A549 (cell line): ENCODE results near the gene FBXO3. TPM values are rescaled to one million over a fixed set of nuclear protein-coding genes. Genes with fewer than 3 reads are reported as not detected.

Experiments used
- ATAC-seq, 2 experiments: fragments of 200-7000 bp in 1 of 2; fragments of >200 bp in 1 of 2; cut with Nextera tagmentation in 1 of 2; cut with Tn5 transposase in 1 of 2; 3 replicates each; pipeline versions ENCODE4 v1.8.0 to v1.9.1; 2018 to 2020; ENCODE audit warnings: mild to moderate bottlenecking in 1 of 2, moderate library complexity in 1 of 2
- CTCF ChIA-PET: fragments of 300-600 bp; sonication (Branson Sonifier 250); formaldehyde crosslinking; extraction: SDS; loops from one replicate; lab custom pipeline; 2021; ENCODE audit warnings: antibody characterized with exemption, inconsistent platforms; lab: Yijun Ruan, JAX
- POLR2A ChIA-PET: fragments of 350-600 bp; formaldehyde crosslinking; extraction: SDS; loops from one replicate; lab custom pipeline; 2021; ENCODE audit warnings: antibody characterized with exemption, inconsistent platforms; lab: Yijun Ruan, JAX
- DNase-seq, 2 experiments: peaks; one replicate each; pipeline versions ENCODE4 v3.0.0 to v3.0.0-alpha.2; 2011 to 2016; ENCODE audit warnings: low read depth in 1 of 2, low spot score in 1 of 2
- FAIRE-seq: peaks from 2 replicates; lab custom pipeline; 2011; peaks lifted over from hg19 to GRCh38; lab: Jason Lieb, UNC
- H3K27ac ChIP-seq, 2 experiments: fragments of >200 bp; sonication (Bioruptor Twin); formaldehyde crosslinking; 3 replicates each; pipeline ENCODE4 v1.5.1; 2016 to 2017
- H3K4me1 ChIP-seq: fragments of >200 bp; sonication (Bioruptor Twin); formaldehyde crosslinking; 3 replicates; pipeline ENCODE4 v1.6.1; 2016
- H3K4me2 ChIP-seq: fragments of >200 bp; sonication (Bioruptor Twin); formaldehyde crosslinking; 3 replicates; pipeline ENCODE4 v1.6.1; 2016
- H3K4me3 ChIP-seq: fragments of >200 bp; sonication (Bioruptor Twin); formaldehyde crosslinking; 3 replicates; pipeline ENCODE4 v1.5.1; 2016
- H3K9me3 ChIP-seq: fragments of >200 bp; sonication (Bioruptor Twin); formaldehyde crosslinking; 3 replicates; pipeline ENCODE4 v1.6.1; 2016
- CEBPB ChIP-seq, 2 experiments: fragments of >200 bp in 1 of 2; sonication (Bioruptor Twin) in 1 of 2; formaldehyde crosslinking in 1 of 2; IDR thresholded peaks; 2 replicates each; pipeline ENCODE4 v1.6.1; 2012 to 2016
- CHD2 ChIP-seq: fragments of 150-350 bp; IDR thresholded peaks from 2 replicates; pipeline ENCODE4 v1.6.1; 2014; ENCODE audit warnings: low read length; ENCODE audit not compliant: partially characterized antibody
- EHF ChIP-seq: fragments of 250-450 bp; sonication (Bioruptor Pico); IDR thresholded peaks from 2 replicates; pipeline ENCODE4 v1.5.0; 2020; ENCODE audit warnings: mild to moderate bottlenecking
- EHMT2 ChIP-seq: fragments of 200-600 bp; sonication (generic); IDR thresholded peaks from 2 replicates; pipeline ENCODE4 v1.6.1; 2016; ENCODE audit warnings: antibody characterized with exemption, low read depth, mild to moderate bottlenecking, moderate library complexity
- EP300 ChIP-seq, 2 experiments: fragments of >200 bp; sonication (Bioruptor Twin); formaldehyde crosslinking; IDR thresholded peaks; 2 replicates in 1 of 2; 3 replicates in 1 of 2; pipeline ENCODE4 v1.6.1; 2016 to 2017
- FOSB ChIP-seq: fragments of 250-450 bp; sonication (Bioruptor Pico); IDR thresholded peaks from 2 replicates; pipeline ENCODE4 v1.5.0; 2020; ENCODE audit warnings: mild to moderate bottlenecking, moderate library complexity
- HEYL ChIP-seq: fragments of 250-450 bp; sonication (Bioruptor Pico); IDR thresholded peaks from 2 replicates; pipeline ENCODE4 v1.8.0; 2021; ENCODE audit warnings: mild to moderate bottlenecking, moderate library complexity
- HOXB5 ChIP-seq: fragments of 250-450 bp; sonication (Bioruptor Pico); IDR thresholded peaks from 2 replicates; pipeline ENCODE4 v1.5.0; 2020; ENCODE audit warnings: mild to moderate bottlenecking, moderate library complexity
- JUNB ChIP-seq: fragments of >200 bp; sonication (Bioruptor Twin); formaldehyde crosslinking; IDR thresholded peaks from 2 replicates; pipeline ENCODE4 v1.6.1; 2016
- KDM5A ChIP-seq: fragments of 200-600 bp; sonication (generic); IDR thresholded peaks from 2 replicates; pipeline ENCODE4 v1.6.1; 2016; ENCODE audit warnings: antibody characterized with exemption, mild to moderate bottlenecking
- MAFK ChIP-seq: fragments of 450-650 bp; IDR thresholded peaks from 2 replicates; pipeline ENCODE4 v1.6.1; 2014; ENCODE audit not compliant: partially characterized antibody
- NPAS2 ChIP-seq: fragments of 250-450 bp; sonication (Bioruptor Pico); IDR thresholded peaks from 2 replicates; pipeline ENCODE4 v1.8.0; 2022; ENCODE audit warnings: mild to moderate bottlenecking, moderate library complexity, borderline replicate concordance
- NR3C1 ChIP-seq: fragments of >200 bp; sonication (Bioruptor Twin); formaldehyde crosslinking; IDR thresholded peaks from 3 replicates; pipeline ENCODE4 v1.6.1; 2017
- PHF8 ChIP-seq: fragments of 200-600 bp; sonication (generic); IDR thresholded peaks from 2 replicates; pipeline ENCODE4 v1.6.1; 2016; ENCODE audit warnings: low read depth, mild to moderate bottlenecking, antibody characterized with exemption, moderate library complexity, borderline replicate concordance
- POLR2A ChIP-seq: IDR thresholded peaks from 2 replicates; pipeline ENCODE4 v1.6.1; 2012; ENCODE audit warnings: mild to moderate bottlenecking, low read length
- RARB ChIP-seq: fragments of 250-450 bp; sonication (Bioruptor Pico); IDR thresholded peaks from 2 replicates; pipeline ENCODE4 v1.8.0; 2021; ENCODE audit warnings: mild to moderate bottlenecking, moderate library complexity
- RCOR1 ChIP-seq: fragments of 150-350 bp; IDR thresholded peaks from 2 replicates; pipeline ENCODE4 v1.6.1; 2014; ENCODE audit warnings: antibody characterized with exemption, low read length, low read depth
- RFX5 ChIP-seq: fragments of 450-650 bp; IDR thresholded peaks from 2 replicates; pipeline ENCODE4 v1.7.1; 2014; ENCODE audit warnings: antibody characterized with exemption, mild to moderate bottlenecking, moderate library complexity
- SMC3 ChIP-seq: fragments of >200 bp; sonication (Bioruptor Twin); formaldehyde crosslinking; IDR thresholded peaks from 3 replicates; pipeline ENCODE4 v1.6.1; 2018; ENCODE audit warnings: inconsistent platforms
- TP53 ChIP-seq: fragments of 250-450 bp; sonication (Bioruptor Pico); IDR thresholded peaks from 2 replicates; pipeline ENCODE4 v1.5.0; 2021; ENCODE audit warnings: mild to moderate bottlenecking, moderate library complexity
- ZFP36 ChIP-seq: fragments of 450-650 bp; IDR thresholded peaks from 2 replicates; pipeline ENCODE4 v1.6.1; 2014; ENCODE audit warnings: borderline replicate concordance; ENCODE audit not compliant: partially characterized antibody
- ZNF302 ChIP-seq: fragments of 250-450 bp; sonication (Bioruptor Pico); IDR thresholded peaks from 2 replicates; pipeline ENCODE4 v1.9.0; 2021; ENCODE audit warnings: inconsistent platforms, mild to moderate bottlenecking, moderate library complexity
- WGBS: methylation state at CpG from one replicate; pipeline ENCODE4 v1.1.6; 2017; ENCODE audit errors: missing lambda C conversion rate; 5-methylcytosine and 5-hydroxymethylcytosine counted together
- polyA plus RNA-seq, 4 experiments: library from polyadenylated mRNA; depleted of rRNA in 3 of 4; stranded (reverse); fragments of >200 nt; fragmentation: RNase III in 1 of 4; extraction: RNeasy Plus Mini Kit Qiagen cat#74134 plus additional on column Dnase treatment in 1 of 4; gene quantifications; 2 replicates in 3 of 4; 3 replicates in 1 of 4; pipeline ENCODE4 v1.2.3, GENCODE V29; 2011 to 2017
- TF ChIP-seq, protein P1 (sequence below): fragments of 450-650 bp; IDR thresholded peaks from 2 replicates; pipeline ENCODE4 v1.6.1; 2014; ENCODE audit warnings: antibody characterized with exemption
- TF ChIP-seq, protein P2 (sequence below): fragments of >200 bp; sonication (Bioruptor Twin); formaldehyde crosslinking; IDR thresholded peaks from 3 replicates; pipeline ENCODE4 v1.5.1; 2016
- TF ChIP-seq, protein P3 (sequence below): fragments of >200 bp; sonication (Bioruptor Twin); formaldehyde crosslinking; IDR thresholded peaks from 3 replicates; pipeline ENCODE4 v1.6.1; 2016
- TF ChIP-seq, protein P4 (sequence below): fragments of >200 bp; sonication (Bioruptor Twin); formaldehyde crosslinking; IDR thresholded peaks from 2 replicates; pipeline ENCODE4 v1.6.1; 2016
- TF ChIP-seq, protein P5 (sequence below): fragments of 250-450 bp; sonication (Bioruptor Pico); IDR thresholded peaks from 2 replicates; pipeline ENCODE4 v1.5.0; 2020; ENCODE audit warnings: low read depth, mild to moderate bottlenecking, moderate library complexity
- TF ChIP-seq, protein P6 (sequence below): fragments of 150-350 bp; IDR thresholded peaks from 2 replicates; pipeline ENCODE4 v1.6.1; 2014; ENCODE audit warnings: low read depth, mild to moderate bottlenecking, low read length
- TF ChIP-seq, protein P7 (sequence below): IDR thresholded peaks from 2 replicates; pipeline ENCODE4 v1.6.1; 2012

The FBXO3 gene
- polyA plus RNA-seq, 2 of the 4 experiments (the other 2 are of a cell fraction): 22.5 to 42.6 TPM

DNA sequence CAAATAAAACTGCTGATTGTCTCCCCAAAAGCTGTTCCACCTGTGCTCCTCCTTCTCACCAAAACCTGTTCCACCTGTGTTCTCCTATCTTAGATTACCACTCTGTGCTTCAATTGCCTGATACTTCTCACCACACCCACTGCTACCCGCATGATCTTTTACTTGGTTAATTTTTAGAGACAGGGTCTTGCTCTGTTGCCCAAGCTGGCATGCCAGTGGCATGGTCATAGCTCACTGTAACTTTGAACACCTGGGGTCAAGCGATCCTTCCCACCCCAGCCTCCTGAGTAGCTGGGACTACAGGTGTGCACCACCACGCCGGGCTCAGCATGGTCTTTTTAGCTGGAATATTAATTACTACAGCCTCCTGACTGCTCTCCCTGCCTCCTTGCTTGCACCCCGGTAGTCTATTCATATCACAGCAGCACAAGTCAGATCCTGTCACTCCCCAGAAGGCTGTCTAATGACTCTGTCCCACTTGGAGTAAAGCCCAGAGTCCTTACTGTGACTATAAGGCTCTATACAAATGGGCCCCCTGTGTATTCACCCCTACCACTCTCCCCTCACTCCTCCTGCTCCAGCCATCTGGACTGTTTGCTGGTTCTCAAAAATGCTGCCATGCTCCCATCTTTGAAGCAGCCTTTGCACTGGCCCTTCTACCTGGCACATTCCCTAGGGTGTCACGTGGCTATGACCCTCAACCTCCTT, 77.2 kb downstream of the FBXO3 start:
- H3K4me3 ChIP-seq: no peak overlapping the region
- POLR2A ChIA-PET: no interaction called here
- DNase-seq: no peak
- no peak for TF ChIP-seq FOSB (CRISPR knock-in tag)
- TF ChIP-seq EHF (CRISPR knock-in tag): no peak
- no peak for TF ChIP-seq EP300 (IDR thresholded peaks at IDR 0.05)
- TF ChIP-seq SMC3: no peak
- TF ChIP-seq RFX5: no peak
- no peak for TF ChIP-seq CEBPB (IDR thresholded peaks at IDR 0.05)
- no peak for TF ChIP-seq CHD2
- TF ChIP-seq, protein P1, sequence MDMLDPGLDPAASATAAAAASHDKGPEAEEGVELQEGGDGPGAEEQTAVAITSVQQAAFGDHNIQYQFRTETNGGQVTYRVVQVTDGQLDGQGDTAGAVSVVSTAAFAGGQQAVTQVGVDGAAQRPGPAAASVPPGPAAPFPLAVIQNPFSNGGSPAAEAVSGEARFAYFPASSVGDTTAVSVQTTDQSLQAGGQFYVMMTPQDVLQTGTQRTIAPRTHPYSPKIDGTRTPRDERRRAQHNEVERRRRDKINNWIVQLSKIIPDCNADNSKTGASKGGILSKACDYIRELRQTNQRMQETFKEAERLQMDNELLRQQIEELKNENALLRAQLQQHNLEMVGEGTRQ: no peak
- TF ChIP-seq KDM5A: no peak
- TF ChIP-seq RCOR1: no peak
- no peak for TF ChIP-seq JUNB
- TF ChIP-seq HOXB5 (CRISPR knock-in tag): no peak
- TF ChIP-seq, protein P2, sequence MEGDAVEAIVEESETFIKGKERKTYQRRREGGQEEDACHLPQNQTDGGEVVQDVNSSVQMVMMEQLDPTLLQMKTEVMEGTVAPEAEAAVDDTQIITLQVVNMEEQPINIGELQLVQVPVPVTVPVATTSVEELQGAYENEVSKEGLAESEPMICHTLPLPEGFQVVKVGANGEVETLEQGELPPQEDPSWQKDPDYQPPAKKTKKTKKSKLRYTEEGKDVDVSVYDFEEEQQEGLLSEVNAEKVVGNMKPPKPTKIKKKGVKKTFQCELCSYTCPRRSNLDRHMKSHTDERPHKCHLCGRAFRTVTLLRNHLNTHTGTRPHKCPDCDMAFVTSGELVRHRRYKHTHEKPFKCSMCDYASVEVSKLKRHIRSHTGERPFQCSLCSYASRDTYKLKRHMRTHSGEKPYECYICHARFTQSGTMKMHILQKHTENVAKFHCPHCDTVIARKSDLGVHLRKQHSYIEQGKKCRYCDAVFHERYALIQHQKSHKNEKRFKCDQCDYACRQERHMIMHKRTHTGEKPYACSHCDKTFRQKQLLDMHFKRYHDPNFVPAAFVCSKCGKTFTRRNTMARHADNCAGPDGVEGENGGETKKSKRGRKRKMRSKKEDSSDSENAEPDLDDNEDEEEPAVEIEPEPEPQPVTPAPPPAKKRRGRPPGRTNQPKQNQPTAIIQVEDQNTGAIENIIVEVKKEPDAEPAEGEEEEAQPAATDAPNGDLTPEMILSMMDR: no peak
- TF ChIP-seq, protein P3, sequence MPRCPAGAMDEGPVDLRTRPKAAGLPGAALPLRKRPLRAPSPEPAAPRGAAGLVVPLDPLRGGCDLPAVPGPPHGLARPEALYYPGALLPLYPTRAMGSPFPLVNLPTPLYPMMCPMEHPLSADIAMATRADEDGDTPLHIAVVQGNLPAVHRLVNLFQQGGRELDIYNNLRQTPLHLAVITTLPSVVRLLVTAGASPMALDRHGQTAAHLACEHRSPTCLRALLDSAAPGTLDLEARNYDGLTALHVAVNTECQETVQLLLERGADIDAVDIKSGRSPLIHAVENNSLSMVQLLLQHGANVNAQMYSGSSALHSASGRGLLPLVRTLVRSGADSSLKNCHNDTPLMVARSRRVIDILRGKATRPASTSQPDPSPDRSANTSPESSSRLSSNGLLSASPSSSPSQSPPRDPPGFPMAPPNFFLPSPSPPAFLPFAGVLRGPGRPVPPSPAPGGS: no peak
- no peak for TF ChIP-seq PHF8
- no peak for TF ChIP-seq TP53 (CRISPR knock-in tag)
- TF ChIP-seq, all 56 proteins: peak for 0
- Histone ChIP-seq H3K9me3 (no peaks in the 10 kb centered on the region), H3K4me1 (peaks cover 51% of the 10 kb centered on the region), H3K27ac (peak overlapping the region; percentile 8 to 94; a peak in 4 of 6 replicates), H3K4me2 (no peak overlapping the region)
- CTCF ChIA-PET: interaction anchor here (1.0 to 1.9 kb wide), 2 partner anchors 9 to 11 kb away, joined by 3 to 5 read pairs; no protein-coding TSS in a partner anchor
- 87% methylated on average over 6 of the region's 6 CpGs for WGBS
- FAIRE-seq (no peak), ATAC-seq (no peak)

DNA sequence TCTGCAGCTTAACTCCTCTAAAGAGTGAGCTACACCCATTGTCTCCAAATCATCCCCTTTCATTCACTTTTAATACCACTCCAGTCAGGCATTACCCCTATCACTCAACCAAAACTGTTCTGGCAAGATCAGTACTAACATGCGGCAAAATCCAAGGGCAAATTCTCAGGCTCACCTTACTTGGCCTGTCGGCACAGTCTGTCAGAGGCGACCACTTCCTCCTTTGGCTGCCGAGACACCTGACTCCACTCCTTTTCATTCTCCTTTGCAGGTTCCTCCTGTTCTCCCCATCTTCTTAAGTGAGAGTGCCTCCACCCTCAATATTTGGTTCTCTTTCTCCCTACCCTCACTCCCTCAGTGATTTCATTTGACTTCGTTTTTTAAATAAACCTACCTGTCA, 77.9 kb downstream of the FBXO3 start:
- Histone ChIP-seq H3K9me3 (no peaks in the 10 kb centered on the region), H3K4me1 (peaks cover 51% of the 10 kb centered on the region), H3K4me2 (no peak overlapping the region), H3K27ac (peak overlapping the region in 1 of 2 experiments; percentile 94; a peak in 4 of 6 replicates), H3K4me3 (no peak overlapping the region)
- DNase-seq (no peak), FAIRE-seq (no peak), ATAC-seq (no peak)
- POLR2A ChIA-PET: interaction anchor here (1.5 kb wide), 1 partner anchor 40 kb away, joined by 8 read pairs; the partner anchor contains the start of gene CD59
- TF ChIP-seq RARB: no peak
- TF ChIP-seq NPAS2 (CRISPR knock-in tag): no peak
- TF ChIP-seq EHMT2: no peak
- no peak for TF ChIP-seq KDM5A
- no peak for TF ChIP-seq EP300 (IDR thresholded peaks at IDR 0.05)
- TF ChIP-seq NR3C1: no peak
- TF ChIP-seq, protein P4, sequence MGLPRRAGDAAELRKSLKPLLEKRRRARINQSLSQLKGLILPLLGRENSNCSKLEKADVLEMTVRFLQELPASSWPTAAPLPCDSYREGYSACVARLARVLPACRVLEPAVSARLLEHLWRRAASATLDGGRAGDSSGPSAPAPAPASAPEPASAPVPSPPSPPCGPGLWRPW: no peak
- TF ChIP-seq CEBPB (IDR thresholded peaks at IDR 0.05): no peak
- no peak for TF ChIP-seq HEYL (CRISPR knock-in tag)
- TF ChIP-seq MAFK: no peak
- no peak for TF ChIP-seq ZFP36
- no peak for TF ChIP-seq POLR2A
- TF ChIP-seq CHD2: no peak
- no peak for TF ChIP-seq RCOR1
- TF ChIP-seq, protein P5, sequence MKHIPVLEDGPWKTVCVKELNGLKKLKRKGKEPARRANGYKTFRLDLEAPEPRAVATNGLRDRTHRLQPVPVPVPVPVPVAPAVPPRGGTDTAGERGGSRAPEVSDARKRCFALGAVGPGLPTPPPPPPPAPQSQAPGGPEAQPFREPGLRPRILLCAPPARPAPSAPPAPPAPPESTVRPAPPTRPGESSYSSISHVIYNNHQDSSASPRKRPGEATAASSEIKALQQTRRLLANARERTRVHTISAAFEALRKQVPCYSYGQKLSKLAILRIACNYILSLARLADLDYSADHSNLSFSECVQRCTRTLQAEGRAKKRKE (CRISPR knock-in tag): no peak
- TF ChIP-seq, protein P6, sequence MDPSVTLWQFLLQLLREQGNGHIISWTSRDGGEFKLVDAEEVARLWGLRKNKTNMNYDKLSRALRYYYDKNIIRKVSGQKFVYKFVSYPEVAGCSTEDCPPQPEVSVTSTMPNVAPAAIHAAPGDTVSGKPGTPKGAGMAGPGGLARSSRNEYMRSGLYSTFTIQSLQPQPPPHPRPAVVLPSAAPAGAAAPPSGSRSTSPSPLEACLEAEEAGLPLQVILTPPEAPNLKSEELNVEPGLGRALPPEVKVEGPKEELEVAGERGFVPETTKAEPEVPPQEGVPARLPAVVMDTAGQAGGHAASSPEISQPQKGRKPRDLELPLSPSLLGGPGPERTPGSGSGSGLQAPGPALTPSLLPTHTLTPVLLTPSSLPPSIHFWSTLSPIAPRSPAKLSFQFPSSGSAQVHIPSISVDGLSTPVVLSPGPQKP: no peak
- TF ChIP-seq, protein P7, sequence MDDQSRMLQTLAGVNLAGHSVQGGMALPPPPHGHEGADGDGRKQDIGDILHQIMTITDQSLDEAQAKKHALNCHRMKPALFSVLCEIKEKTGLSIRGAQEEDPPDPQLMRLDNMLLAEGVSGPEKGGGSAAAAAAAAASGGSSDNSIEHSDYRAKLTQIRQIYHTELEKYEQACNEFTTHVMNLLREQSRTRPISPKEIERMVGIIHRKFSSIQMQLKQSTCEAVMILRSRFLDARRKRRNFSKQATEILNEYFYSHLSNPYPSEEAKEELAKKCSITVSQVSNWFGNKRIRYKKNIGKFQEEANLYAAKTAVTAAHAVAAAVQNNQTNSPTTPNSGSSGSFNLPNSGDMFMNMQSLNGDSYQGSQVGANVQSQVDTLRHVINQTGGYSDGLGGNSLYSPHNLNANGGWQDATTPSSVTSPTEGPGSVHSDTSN: no peak
- TF ChIP-seq ZNF302 (CRISPR knock-in tag): no peak
- no peak for TF ChIP-seq TP53 (CRISPR knock-in tag)
- whole genome bisulfite sequencing: 93% methylated on average over 5 of the region's 5 CpGs
- CTCF ChIA-PET: interaction anchor here (0.7 to 3.2 kb wide), 4 partner anchors 8 to 125 kb away, joined by 3 to 16 read pairs (median 4); no protein-coding TSS in a partner anchor
